AG04450 (cell line): Measurements from ENCODE around the gene TCFL5. TPM values are rescaled to one million over a fixed set of nuclear protein-coding genes. Genes with fewer than 3 reads are reported as not detected.

Source experiments
- CTCF ChIA-PET: fragments of 300-600, 350-600 bp; formaldehyde crosslinking; extraction: SDS; loops from one replicate; lab custom pipeline; 2022; ENCODE audit warnings: antibody characterized with exemption, inconsistent platforms; lab: Charles Lee
- POLR2A ChIA-PET: fragments of 350-600 bp; formaldehyde crosslinking; extraction: SDS; loops from one replicate; lab custom pipeline; 2021; ENCODE audit warnings: antibody characterized with exemption, inconsistent platforms; lab: Yijun Ruan, JAX
- DNase-seq: peaks from one replicate; pipeline ENCODE4 v3.0.0-alpha.2; 2011; ENCODE audit warnings: low read depth, low spot score
- H3K27ac ChIP-seq: one replicate; pipeline ENCODE4 v1.5.1; 2012; ENCODE audit warnings: low read depth, low read length, control low read depth
- H3K27me3 ChIP-seq: one replicate; pipeline ENCODE4 v1.6.0; 2012; ENCODE audit warnings: low read length; ENCODE audit not compliant: control insufficient read depth, insufficient read depth
- H3K4me3 ChIP-seq: 2 replicates; pipeline ENCODE4 v1.5.1; 2011; ENCODE audit warnings: mild to moderate bottlenecking, low read depth, low read length, control low read depth
- H3K9me3 ChIP-seq: 2 replicates; pipeline ENCODE4 v1.5.1; 2012; ENCODE audit warnings: low read length; ENCODE audit not compliant: control insufficient read depth, insufficient read depth
- polyA plus RNA-seq: library from polyadenylated mRNA; depleted of rRNA; stranded (reverse); fragments of >200 nt; gene quantifications from 2 replicates; pipeline ENCODE4 v1.2.3, GENCODE V29; 2011
- TF ChIP-seq, protein P1 (sequence below): IDR thresholded peaks from 2 replicates; pipeline ENCODE4 v1.5.1; 2011; ENCODE audit warnings: low read depth, low read length, control low read depth, inconsistent platforms

TCFL5 gene
- polyA plus RNA-seq, 1 experiment, result 9.9 TPM

DNA sequence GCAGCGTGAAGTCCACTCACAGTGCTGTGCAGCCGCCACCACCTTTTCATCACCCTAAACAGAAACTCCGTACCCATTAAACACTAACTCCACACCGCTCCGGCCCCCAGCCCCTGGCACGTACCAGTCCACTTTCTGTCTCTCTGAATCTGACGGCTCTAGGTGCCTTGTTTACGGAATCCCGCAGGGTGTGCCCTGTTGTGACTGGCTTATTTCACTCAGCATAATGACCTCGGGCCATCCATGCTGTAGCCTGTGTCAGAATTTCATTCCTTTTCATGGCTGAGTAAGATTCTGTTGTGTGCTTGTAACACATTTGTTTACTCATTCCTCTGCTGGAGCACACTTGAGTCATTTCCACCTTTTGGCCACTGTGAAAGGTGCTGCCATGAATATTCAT is 18.0 kb downstream of the TCFL5 start:
- no peak for DNase-seq
- Histone ChIP-seq H3K9me3 (no peaks in the 10 kb centered on the region), H3K27ac (no peak overlapping the region), H3K27me3 (no peaks in the 10 kb centered on the region), H3K4me3 (no peak overlapping the region)
- CTCF ChIA-PET, result no interaction called here
- TF ChIP-seq, protein P1, sequence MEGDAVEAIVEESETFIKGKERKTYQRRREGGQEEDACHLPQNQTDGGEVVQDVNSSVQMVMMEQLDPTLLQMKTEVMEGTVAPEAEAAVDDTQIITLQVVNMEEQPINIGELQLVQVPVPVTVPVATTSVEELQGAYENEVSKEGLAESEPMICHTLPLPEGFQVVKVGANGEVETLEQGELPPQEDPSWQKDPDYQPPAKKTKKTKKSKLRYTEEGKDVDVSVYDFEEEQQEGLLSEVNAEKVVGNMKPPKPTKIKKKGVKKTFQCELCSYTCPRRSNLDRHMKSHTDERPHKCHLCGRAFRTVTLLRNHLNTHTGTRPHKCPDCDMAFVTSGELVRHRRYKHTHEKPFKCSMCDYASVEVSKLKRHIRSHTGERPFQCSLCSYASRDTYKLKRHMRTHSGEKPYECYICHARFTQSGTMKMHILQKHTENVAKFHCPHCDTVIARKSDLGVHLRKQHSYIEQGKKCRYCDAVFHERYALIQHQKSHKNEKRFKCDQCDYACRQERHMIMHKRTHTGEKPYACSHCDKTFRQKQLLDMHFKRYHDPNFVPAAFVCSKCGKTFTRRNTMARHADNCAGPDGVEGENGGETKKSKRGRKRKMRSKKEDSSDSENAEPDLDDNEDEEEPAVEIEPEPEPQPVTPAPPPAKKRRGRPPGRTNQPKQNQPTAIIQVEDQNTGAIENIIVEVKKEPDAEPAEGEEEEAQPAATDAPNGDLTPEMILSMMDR, result no peak
- POLR2A ChIA-PET, result no interaction called here

DNA sequence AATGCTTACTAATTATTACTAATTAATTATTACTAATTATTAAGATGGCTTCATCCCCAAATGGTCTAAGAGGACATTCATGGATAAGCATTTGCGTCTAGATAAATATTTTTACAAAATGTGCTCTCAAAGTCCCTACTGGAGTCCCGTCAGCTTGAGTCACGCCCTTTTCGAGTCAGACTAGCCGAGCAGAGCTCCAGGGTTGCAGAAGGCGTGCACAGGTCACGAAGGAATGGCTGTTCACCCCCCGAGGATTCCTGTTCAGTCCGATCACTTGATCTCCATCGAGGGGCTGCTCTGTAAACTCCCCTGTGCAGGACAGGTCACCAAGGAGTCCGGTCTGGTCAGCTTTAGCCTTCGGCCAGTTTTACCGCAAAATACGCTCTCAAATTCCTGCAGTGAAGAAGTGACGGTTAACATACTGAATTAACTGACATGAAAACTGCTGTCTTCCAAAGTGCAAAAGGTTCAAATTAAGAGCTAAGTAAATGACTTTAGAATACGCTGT is 19.9 kb downstream of the TCFL5 start:
- no peak for DNase-seq
- H3K9me3 ChIP-seq, result peaks cover 3% of the 10 kb centered on the region; the same call in 1 of the 2 replicates
- H3K27me3 ChIP-seq, result no peaks in the 10 kb centered on the region
- ChIA-PET POLR2A (no interaction called here), CTCF (interaction anchor here (1.2 kb wide), 1 partner anchor 34 kb away, joined by 7 read pairs; no protein-coding TSS in a partner anchor)
- H3K27ac ChIP-seq, result no peak overlapping the region
- H3K4me3 ChIP-seq, result no peak overlapping the region
- TF ChIP-seq, protein P1, result no peak

DNA sequence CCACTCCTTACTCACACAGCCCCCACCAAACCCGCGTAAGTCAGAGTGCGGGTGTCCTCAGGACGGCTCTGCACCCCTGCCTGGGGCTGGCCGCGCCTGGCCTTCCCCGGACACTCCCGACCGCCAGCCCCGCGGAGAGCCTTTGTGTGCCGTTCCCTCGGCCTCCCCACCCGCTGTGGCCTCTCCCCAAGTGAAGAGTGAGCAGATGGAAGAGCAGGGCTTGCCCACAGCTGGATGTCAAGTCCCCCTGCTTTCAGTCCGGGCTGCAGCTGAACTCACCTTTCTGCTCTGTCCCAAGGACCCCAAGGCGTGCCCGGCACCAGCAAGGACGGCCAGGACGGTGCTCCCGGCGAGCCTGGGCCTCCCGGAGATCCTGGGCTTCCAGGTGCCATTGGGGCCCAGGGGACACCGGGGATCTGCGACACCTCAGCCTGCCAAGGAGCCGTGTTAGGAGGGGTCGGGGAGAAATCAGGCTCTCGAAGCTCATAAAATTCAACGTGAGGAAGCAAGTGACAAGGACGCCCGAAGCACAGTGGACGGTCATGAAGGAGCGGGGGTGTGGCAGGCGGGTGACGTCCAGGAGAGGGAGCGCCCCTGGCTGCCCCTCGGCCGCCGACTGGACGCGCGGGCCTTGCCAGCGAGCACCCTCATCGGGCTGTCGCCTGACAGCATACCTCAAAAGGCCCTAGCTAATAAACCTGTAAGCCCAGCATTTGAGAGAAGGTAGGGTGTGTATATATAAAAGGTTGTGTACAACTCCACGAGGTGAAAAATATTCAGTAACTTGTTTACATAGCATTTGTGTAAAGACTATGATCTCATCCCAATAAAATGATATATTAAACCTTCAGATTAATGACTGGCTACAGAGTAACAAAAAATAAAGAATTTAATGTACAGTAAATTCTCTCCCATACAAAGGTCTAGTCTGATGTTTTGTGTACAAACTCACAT is 21.1 kb downstream of the TCFL5 start:
- TF ChIP-seq, protein P1, result no peak
- no peaks in the 10 kb centered on the region for H3K27me3 ChIP-seq
- no peak for DNase-seq
- no peak overlapping the region for H3K27ac ChIP-seq
- ChIA-PET POLR2A (no interaction called here), CTCF (interaction anchor here (0.6 kb wide), 1 partner anchor 32 kb away, joined by 6 read pairs; no protein-coding TSS in a partner anchor)
- H3K4me3 ChIP-seq, result no peak overlapping the region
- peaks cover 3% of the 10 kb centered on the region; the same call in 1 of the 2 replicates for H3K9me3 ChIP-seq

DNA sequence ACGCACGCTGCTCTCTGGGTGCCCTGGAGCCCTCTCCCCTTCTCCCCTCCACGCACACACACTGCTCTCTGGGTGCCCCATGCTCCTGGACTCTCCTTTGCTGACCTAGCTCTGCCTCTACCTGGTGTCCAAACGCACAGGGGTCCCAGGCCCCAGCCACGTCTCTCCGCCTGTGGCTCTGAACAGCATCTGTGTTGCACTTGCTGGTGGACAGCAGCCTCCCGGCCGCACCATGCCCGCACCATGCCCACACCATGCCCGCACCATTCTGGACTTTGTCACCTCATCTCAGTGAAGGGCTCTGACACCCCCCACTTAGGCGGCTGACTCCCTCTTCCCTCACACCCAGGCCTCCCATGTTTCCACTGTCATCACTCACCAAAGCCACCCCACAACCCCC is 21.8 kb downstream of the TCFL5 start:
- Histone ChIP-seq H3K9me3 (peaks cover 3% of the 10 kb centered on the region; the same call in 1 of the 2 replicates), H3K4me3 (no peak overlapping the region), H3K27ac (no peak overlapping the region), H3K27me3 (no peaks in the 10 kb centered on the region)
- TF ChIP-seq, protein P1, result no peak
- DNase-seq, result no peak
- ChIA-PET CTCF (no interaction called here), POLR2A (no interaction called here)

DNA sequence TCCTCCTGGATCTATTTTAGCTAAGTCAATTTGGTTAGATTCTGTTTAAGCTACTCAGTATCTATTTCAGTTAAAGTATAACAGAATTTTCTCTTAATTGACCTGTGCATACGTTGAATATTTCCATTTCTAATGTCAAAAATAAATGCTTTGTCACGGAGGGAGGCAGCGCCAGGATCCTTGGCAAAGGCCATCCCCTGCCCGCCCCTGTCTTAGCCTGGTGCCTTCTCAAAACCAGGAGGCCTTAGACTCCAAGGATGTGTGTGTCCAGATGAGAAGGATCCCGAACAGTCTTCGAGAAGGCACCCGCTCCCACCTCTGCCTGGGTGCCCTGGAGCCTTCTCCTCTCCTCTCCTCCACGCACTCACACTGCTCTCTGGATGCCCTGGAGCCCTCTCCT is 22.4 kb downstream of the TCFL5 start:
- TF ChIP-seq, protein P1, result no peak
- ChIA-PET CTCF (no interaction called here), POLR2A (no interaction called here)
- no peaks in the 10 kb centered on the region for H3K27me3 ChIP-seq
- no peak for DNase-seq
- no peak overlapping the region for H3K27ac ChIP-seq
- H3K9me3 ChIP-seq, result peaks cover 3% of the 10 kb centered on the region; the same call in 1 of the 2 replicates
- no peak overlapping the region for H3K4me3 ChIP-seq
